Natural killer cell (primary cell): ENCODE measurements around the gene LCNL1. TPM values are rescaled to one million over a fixed set of nuclear protein-coding genes. Genes with fewer than 3 reads are reported as not detected.

Source experiments
- ATAC-seq, 3 donors: fragments of 150-1000 bp in 2 of 3; fragments of 200-7000 bp in 1 of 3; cut with Tn5 transposase; 1 replicate in 1 of 3; 2 replicates in 2 of 3; pipeline ENCODE4 v1.10.0; 2021; ENCODE audit warnings: mild to moderate bottlenecking in 2 of 3, moderate library complexity in 2 of 3
- DNase-seq, 2 donors: peaks; one replicate each; pipeline versions ENCODE4 v3.0.0 to v3.0.0-alpha.2; 2013 to 2021; ENCODE audit warnings: mixed read lengths in 1 of 2
- H3K27ac ChIP-seq: one replicate; pipeline ENCODE4 v1.5.1; 2013; ENCODE audit warnings: mild to moderate bottlenecking, low read length
- H3K27me3 ChIP-seq: one replicate; pipeline ENCODE4 v1.6.1; 2013; ENCODE audit warnings: low read length; ENCODE audit not compliant: control insufficient read depth, insufficient read depth
- H3K36me3 ChIP-seq: one replicate; pipeline ENCODE4 v1.6.1; 2013; ENCODE audit warnings: low read length; ENCODE audit not compliant: control insufficient read depth, insufficient read depth
- H3K4me1 ChIP-seq: one replicate; pipeline ENCODE4 v1.6.1; 2013; ENCODE audit warnings: low read length; ENCODE audit not compliant: control insufficient read depth, insufficient read depth
- H3K4me3 ChIP-seq: one replicate; pipeline ENCODE4 v1.5.1; 2013; ENCODE audit warnings: low read length
- H3K9me3 ChIP-seq: one replicate; pipeline ENCODE4 v1.6.1; 2013; ENCODE audit warnings: low read length; ENCODE audit not compliant: control insufficient read depth, insufficient read depth
- H3K27ac Mint-ChIP-seq, 2 donors: one replicate each; pipeline ENCODE4 v1.8.0; 2022; ENCODE audit warnings: mild to moderate bottlenecking in 2 of 2, mixed read lengths in 2 of 2, moderate library complexity in 1 of 2
- H3K27me3 Mint-ChIP-seq, 2 donors: one replicate each; pipeline ENCODE4 v1.8.0; 2022; ENCODE audit warnings: low read depth in 2 of 2, mixed read lengths in 2 of 2
- H3K36me3 Mint-ChIP-seq: one replicate; pipeline ENCODE4 v1.8.0; 2022; ENCODE audit warnings: mixed read lengths
- H3K4me1 Mint-ChIP-seq, 2 donors: one replicate each; pipeline ENCODE4 v1.8.0; 2022; ENCODE audit warnings: mixed read lengths in 2 of 2
- H3K4me3 Mint-ChIP-seq: one replicate; pipeline ENCODE4 v1.8.0; 2022; ENCODE audit warnings: mild to moderate bottlenecking, moderate library complexity, mixed read lengths
- H3K9me3 Mint-ChIP-seq, 2 donors: one replicate each; pipeline ENCODE4 v1.8.0; 2022; ENCODE audit warnings: mixed read lengths in 2 of 2
- CTCF ChIP-seq: fragments of 200-600 bp; IDR thresholded peaks from one replicate; pipeline ENCODE4 v1.8.0; 2022; ENCODE audit warnings: antibody characterized with exemption
- WGBS: methylation state at CpG from one replicate; pipeline ENCODE4 v1.1.7; 2013; ENCODE audit warnings: missing lambda C conversion rate; ENCODE audit not compliant: insufficient coverage; 5-methylcytosine and 5-hydroxymethylcytosine counted together
- intact Hi-C: fragments of 100-400 bp; cut with micrococcal nuclease; formaldehyde crosslinking; loops from one replicate; pipeline ENCODE4 v1.14.2; 2022
- total RNA-seq, 4 donors: library from RNA; stranded (reverse); fragments of 120-200 nt in 1 of 4; gene quantifications; one replicate each; pipeline versions ENCODE4 v1.2.3 to v1.2.4, GENCODE V29; 2013 to 2022

LCNL1 gene
- total RNA-seq: 1 to 10 TPM; 4.9 to 8.4 (median 8.2) TPM
- total RNA-seq (2013): 1.6 TPM

- Mint-ChIP-seq H3K9me3 (no peaks in the 10 kb centered on the region), H3K4me3 (no peak within 1 kb of the TSS), H3K27me3 (peaks cover 0 to 7% of the 10 kb centered on the region in 2 donors), H3K36me3 (no peaks in the 10 kb centered on the region), H3K27ac (peak within 1 kb of the TSS in 1 of 2 donors; percentile 2), H3K4me1 (peaks cover 0 to 9% of the 10 kb centered on the region in 2 donors)
- no peak for ATAC-seq
- H3K9me3 ChIP-seq: no peaks in the 10 kb centered on the region
- TF ChIP-seq CTCF: no peak
- no peak within 1 kb of the TSS for H3K4me3 ChIP-seq
- H3K36me3 ChIP-seq: no peaks in the 10 kb centered on the region
- peaks cover 20% of the 10 kb centered on the region for H3K4me1 ChIP-seq
- no peak within 1 kb of the TSS for H3K27ac ChIP-seq
- intact Hi-C loops: no loop called here
- WGBS: 86% methylated on average over 18 of the region's 18 CpGs
- DNase-seq: no peak
- peaks cover 10% of the 10 kb centered on the region for H3K27me3 ChIP-seq
Observed at GRCh38 chr9:136982232-136983051, at the start of gene LCNL1. Gene LCNL1 (plus strand): TSS chr9:136982993. CDS start chr9:136983587, 594 bp downstream.

- no peaks in the 10 kb centered on the region for H3K9me3 ChIP-seq
- H3K4me3 ChIP-seq: no peak overlapping the region
- DNase-seq (no peak), ATAC-seq (no peak)
- 94% methylated on average over 3 of the region's 3 CpGs for WGBS
- H3K9me3 Mint-ChIP-seq: no peaks in the 10 kb centered on the region
- peaks cover 3% of the 10 kb centered on the region for H3K36me3 ChIP-seq
- no peaks in the 10 kb centered on the region for H3K36me3 Mint-ChIP-seq
- no peaks in the 10 kb centered on the region for H3K27me3 Mint-ChIP-seq
- no peaks in the 10 kb centered on the region for H3K4me1 ChIP-seq
- no peak overlapping the region for H3K27ac Mint-ChIP-seq
- intact Hi-C loops: no loop called here
- H3K27ac ChIP-seq: no peak overlapping the region
- H3K4me1 Mint-ChIP-seq: peaks cover 18 to 27% of the 10 kb centered on the region in 2 donors
- TF ChIP-seq CTCF: no peak
- no peaks in the 10 kb centered on the region for H3K27me3 ChIP-seq
- H3K4me3 Mint-ChIP-seq: no peak overlapping the region
Observed at GRCh38 chr9:136934277-136934676, 48.5 kb upstream of the LCNL1 start.

- H3K36me3 ChIP-seq: peaks cover 16% of the 10 kb centered on the region
- no peak for ATAC-seq
- Mint-ChIP-seq H3K9me3 (no peaks in the 10 kb centered on the region), H3K4me1 (peaks cover 22 to 32% of the 10 kb centered on the region in 2 donors), H3K36me3 (no peaks in the 10 kb centered on the region), H3K27me3 (no peaks in the 10 kb centered on the region), H3K4me3 (no peak overlapping the region), H3K27ac (no peak overlapping the region)
- H3K4me3 ChIP-seq: no peak overlapping the region
- H3K9me3 ChIP-seq: no peaks in the 10 kb centered on the region
- no peak overlapping the region for H3K27ac ChIP-seq
- no peak for DNase-seq
- no peaks in the 10 kb centered on the region for H3K27me3 ChIP-seq
- no peak for TF ChIP-seq CTCF
- WGBS: 63% methylated on average over 3 of the region's 3 CpGs
- H3K4me1 ChIP-seq: no peaks in the 10 kb centered on the region
- intact Hi-C loops: no loop called here
Observed at GRCh38 chr9:136935651-136936050, 47.1 kb upstream of the LCNL1 start.
